B cell (primary cell): ENCODE results near the gene MYADML2. TPM values are rescaled to one million over a fixed set of nuclear protein-coding genes. Genes with fewer than 3 reads are reported as not detected.

ENCODE experiments used
- ATAC-seq: fragments of 200-7000 bp; cut with Tn5 transposase; one replicate; pipeline ENCODE4 v1.10.0; 2021; ENCODE audit warnings: low read depth, mild to moderate bottlenecking, moderate number of reproducible peaks, moderate library complexity
- CTCF ChIA-PET: fragments of 350-600 bp; sonication (Branson Sonifier 250); formaldehyde crosslinking; loops from one replicate; lab custom pipeline; 2021; ENCODE audit warnings: antibody characterized with exemption, inconsistent platforms; lab: Charles Lee
- POLR2A ChIA-PET: fragments of 350-600 bp; sonication (Branson Sonifier 250); formaldehyde crosslinking; loops from one replicate; lab custom pipeline; 2021; ENCODE audit warnings: antibody characterized with exemption; lab: Charles Lee
- DNase-seq: peaks from one replicate; pipeline ENCODE4 v3.0.0; 2013
- H2AFZ ChIP-seq: 2 replicates; pipeline ENCODE4 v1.6.1; 2012; ENCODE audit warnings: mild to moderate bottlenecking, low read depth, low read length; ENCODE audit not compliant: insufficient read depth, poor library complexity, severe bottlenecking
- H3K27ac ChIP-seq, 2 donors: 1 replicate in 1 of 2; 2 replicates in 1 of 2; pipeline ENCODE4 v1.5.1; 2012 to 2013; ENCODE audit warnings: low read length in 2 of 2, mild to moderate bottlenecking in 2 of 2, moderate library complexity in 1 of 2
- H3K27me3 ChIP-seq, 4 experiments: fragments of 200-600 bp in 1 of 4; sonication (generic) in 1 of 4; replicated peaks in 1 of 4; 1 replicate in 2 of 4; 2 replicates in 2 of 4; pipeline versions ENCODE4 v1.6.1 to v1.7.0; 2013 to 2016; ENCODE audit warnings: low read length in 3 of 4, mild to moderate bottlenecking in 2 of 4, mixed read lengths in 1 of 4, moderate library complexity in 1 of 4; ENCODE audit not compliant: insufficient read depth in 4 of 4, control insufficient read depth in 3 of 4; ENCODE audit errors: control extremely low read depth in 1 of 4
- H3K36me3 ChIP-seq, 2 experiments: replicated peaks in 1 of 2; 1 replicate in 1 of 2; 2 replicates in 1 of 2; pipeline versions ENCODE4 v1.6.1 to v1.7.1; 2013; ENCODE audit warnings: low read length in 1 of 2; ENCODE audit not compliant: insufficient read depth in 2 of 2, control insufficient read depth in 1 of 2; ENCODE audit errors: control extremely low read depth in 1 of 2, extremely low read depth in 1 of 2
- H3K4me1 ChIP-seq, 2 donors: fragments of 200-600 bp in 1 of 2; sonication (generic) in 1 of 2; 1 replicate in 1 of 2; 2 replicates in 1 of 2; pipeline versions ENCODE4 v1.5.1 to v1.6.1; 2013 to 2017; ENCODE audit warnings: low read length in 2 of 2; ENCODE audit not compliant: control insufficient read depth in 2 of 2, insufficient read depth in 2 of 2
- H3K4me2 ChIP-seq: replicated peaks from 2 replicates; pipeline ENCODE3; 2012; ENCODE audit warnings: mild to moderate bottlenecking, low read depth, low read length; ENCODE audit not compliant: poor library complexity, severe bottlenecking
- H3K4me3 ChIP-seq, 5 experiments: fragments of 200-600 bp in 1 of 5; sonication (generic) in 1 of 5; 1 replicate in 3 of 5; 2 replicates in 2 of 5; pipeline versions ENCODE4 v1.5.1 to v1.7.0; 2011 to 2016; ENCODE audit warnings: low read length in 4 of 5, mild to moderate bottlenecking in 4 of 5, low read depth in 2 of 5, control low read depth in 1 of 5, moderate library complexity in 1 of 5; ENCODE audit not compliant: insufficient read depth in 1 of 5; ENCODE audit errors: control extremely low read depth in 1 of 5, extremely low read depth in 1 of 5
- H3K79me2 ChIP-seq: fragments of 200-600 bp; sonication (generic); one replicate; pipeline ENCODE4 v1.6.0; 2016; ENCODE audit warnings: low read length; ENCODE audit not compliant: control insufficient read depth, insufficient read depth
- H3K9ac ChIP-seq: fragments of 200-600 bp; sonication (generic); 2 replicates; pipeline ENCODE4 v1.6.1; 2017; ENCODE audit warnings: mild to moderate bottlenecking, low read length, moderate library complexity
- H3K9me3 ChIP-seq, 3 donors: one replicate each; pipeline versions ENCODE4 v1.6.1 to v1.7.1; 2013; ENCODE audit warnings: low read length in 2 of 3; ENCODE audit not compliant: control insufficient read depth in 2 of 3, insufficient read depth in 1 of 3; ENCODE audit errors: control extremely low read depth in 1 of 3
- H4K20me1 ChIP-seq: 2 replicates; pipeline ENCODE4 v1.6.0; 2012; ENCODE audit warnings: mild to moderate bottlenecking, low read length; ENCODE audit not compliant: insufficient read depth, control insufficient read depth, poor library complexity, severe bottlenecking
- H3K27ac Mint-ChIP-seq: one replicate; pipeline ENCODE4 v1.8.0; 2021; ENCODE audit warnings: mixed read lengths
- H3K27me3 Mint-ChIP-seq: one replicate; pipeline ENCODE4 v1.8.0; 2021; ENCODE audit warnings: mixed read lengths
- H3K4me1 Mint-ChIP-seq: one replicate; pipeline ENCODE4 v1.8.0; 2021; ENCODE audit warnings: mixed read lengths
- H3K4me3 Mint-ChIP-seq: one replicate; pipeline ENCODE4 v1.8.0; 2021; ENCODE audit warnings: mixed read lengths
- H3K9me3 Mint-ChIP-seq: one replicate; pipeline ENCODE4 v1.8.0; 2022; ENCODE audit warnings: mixed read lengths; ENCODE audit not compliant: insufficient read depth
- EZH2 ChIP-seq: IDR thresholded peaks from 2 replicates; pipeline ENCODE4 v1.6.1; 2012; ENCODE audit warnings: borderline replicate concordance, low read depth, mild to moderate bottlenecking, moderate library complexity, low read length; ENCODE audit not compliant: insufficient read depth, poor library complexity, severe bottlenecking
- WGBS: methylation state at CpG from one replicate; pipeline ENCODE4 v1.1.5; 2013; ENCODE audit warnings: missing lambda C conversion rate; ENCODE audit not compliant: insufficient coverage; 5-methylcytosine and 5-hydroxymethylcytosine counted together
- intact Hi-C: fragments of 100-400 bp; cut with micrococcal nuclease; formaldehyde crosslinking; loops from one replicate; pipeline ENCODE4 v1.10.0; 2022
- polyA plus RNA-seq: library from polyadenylated mRNA; depleted of rRNA; stranded (reverse); fragments of >200 nt; gene quantifications from 2 replicates; pipeline ENCODE4 v1.2.3, GENCODE V29; 2012
- total RNA-seq, 2 donors: library from RNA; stranded (reverse); fragments of 120-200 nt in 1 of 2; gene quantifications; 1 replicate in 1 of 2; 2 replicates in 1 of 2; pipeline versions ENCODE4 v1.2.3 to v1.2.4, GENCODE V29; 2013 to 2022
- TF ChIP-seq, protein P1 (sequence below): fragments of 200-600 bp; IDR thresholded peaks from one replicate; pipeline ENCODE4 v1.8.0; 2022; ENCODE audit warnings: antibody characterized with exemption, mild to moderate bottlenecking

The MYADML2 gene
- total and polyA plus RNA-seq, 2 donors (not counting 1 experiment from before 2014, with no cell fraction given): not detected

DNA sequence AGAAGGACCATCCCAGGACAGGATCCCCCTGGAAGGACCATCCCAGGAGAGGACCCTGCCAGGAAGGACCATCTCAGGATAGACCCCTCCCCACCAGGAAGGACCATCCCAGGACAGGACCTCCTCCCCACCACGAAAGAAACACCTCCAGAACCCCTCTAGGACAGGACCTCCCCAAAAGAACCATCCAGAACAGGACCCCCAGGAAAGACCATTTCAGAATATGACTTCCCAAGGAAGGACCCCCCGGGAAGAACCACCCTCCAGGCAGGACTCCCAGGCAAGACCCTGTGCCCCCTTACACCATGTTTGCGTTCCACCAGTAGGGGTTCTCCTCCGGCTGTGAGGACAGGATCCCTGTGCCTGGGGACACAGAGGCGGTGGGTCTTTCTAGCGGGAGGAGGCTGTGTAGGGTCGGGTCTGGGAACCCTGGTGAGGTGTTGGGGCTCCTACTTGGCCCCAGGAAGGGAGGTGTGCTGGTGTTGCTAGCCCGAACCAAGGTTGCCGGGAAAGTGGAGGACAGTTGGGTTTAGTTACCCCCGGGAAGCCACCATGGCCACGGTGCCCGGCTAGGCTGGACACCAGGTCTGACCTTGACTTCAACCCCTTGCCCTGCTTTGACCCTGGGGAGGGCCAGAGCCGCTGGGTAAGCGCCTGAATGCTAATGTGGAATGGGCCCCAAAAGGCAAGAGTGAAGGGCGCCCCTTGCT lies 11.8 kb upstream of the MYADML2 start:
- intact Hi-C loops: loop anchor here (1.0 kb wide), 2 partner anchors 63 to 79 kb away; partner anchors contain the start of gene DCXR
- H3K27me3 Mint-ChIP-seq: peaks cover 21% of the 10 kb centered on the region
- H2AFZ ChIP-seq: peak overlapping the region; percentile 79
- H3K79me2 ChIP-seq: no peaks in the 10 kb centered on the region
- ChIA-PET CTCF (interaction anchor here (0.7 to 3.0 kb wide), 35 partner anchors 8 to 317 kb away, joined by 3 to 91 read pairs (median 5); partner anchors contain the start of genes ASPSCR1, CENPX, DCXR and FASN), POLR2A (no interaction called here)
- H3K4me2 ChIP-seq: peak overlapping the region; percentile 94
- no peaks in the 10 kb centered on the region for H3K9me3 Mint-ChIP-seq
- peak overlapping the region in 2 of 5 experiments; percentile 41 to 55 for H3K4me3 ChIP-seq
- H3K9me3 ChIP-seq: peaks cover 0 to 10% (median 0%) of the 10 kb centered on the region in 3 donors
- ATAC-seq (no peak), DNase-seq (no peak)
- 69% methylated on average over 14 of the region's 15 CpGs for WGBS
- no peaks in the 10 kb centered on the region for H4K20me1 ChIP-seq
- H3K27ac Mint-ChIP-seq: no peak overlapping the region
- H3K27ac ChIP-seq: no peak overlapping the region
- H3K9ac ChIP-seq: peak overlapping the region; percentile 59
- peaks cover 15 to 16% of the 10 kb centered on the region in 2 donors for H3K4me1 ChIP-seq
- peaks cover 1% of the 10 kb centered on the region for H3K4me1 Mint-ChIP-seq
- H3K36me3 ChIP-seq: no peaks in the 10 kb centered on the region
- peaks cover 0 to 58% (median 28%) of the 10 kb centered on the region in 4 experiments for H3K27me3 ChIP-seq
- peak overlapping the region; percentile 64 for H3K4me3 Mint-ChIP-seq
- TF ChIP-seq, protein P1, sequence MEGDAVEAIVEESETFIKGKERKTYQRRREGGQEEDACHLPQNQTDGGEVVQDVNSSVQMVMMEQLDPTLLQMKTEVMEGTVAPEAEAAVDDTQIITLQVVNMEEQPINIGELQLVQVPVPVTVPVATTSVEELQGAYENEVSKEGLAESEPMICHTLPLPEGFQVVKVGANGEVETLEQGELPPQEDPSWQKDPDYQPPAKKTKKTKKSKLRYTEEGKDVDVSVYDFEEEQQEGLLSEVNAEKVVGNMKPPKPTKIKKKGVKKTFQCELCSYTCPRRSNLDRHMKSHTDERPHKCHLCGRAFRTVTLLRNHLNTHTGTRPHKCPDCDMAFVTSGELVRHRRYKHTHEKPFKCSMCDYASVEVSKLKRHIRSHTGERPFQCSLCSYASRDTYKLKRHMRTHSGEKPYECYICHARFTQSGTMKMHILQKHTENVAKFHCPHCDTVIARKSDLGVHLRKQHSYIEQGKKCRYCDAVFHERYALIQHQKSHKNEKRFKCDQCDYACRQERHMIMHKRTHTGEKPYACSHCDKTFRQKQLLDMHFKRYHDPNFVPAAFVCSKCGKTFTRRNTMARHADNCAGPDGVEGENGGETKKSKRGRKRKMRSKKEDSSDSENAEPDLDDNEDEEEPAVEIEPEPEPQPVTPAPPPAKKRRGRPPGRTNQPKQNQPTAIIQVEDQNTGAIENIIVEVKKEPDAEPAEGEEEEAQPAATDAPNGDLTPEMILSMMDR: no peak

DNA sequence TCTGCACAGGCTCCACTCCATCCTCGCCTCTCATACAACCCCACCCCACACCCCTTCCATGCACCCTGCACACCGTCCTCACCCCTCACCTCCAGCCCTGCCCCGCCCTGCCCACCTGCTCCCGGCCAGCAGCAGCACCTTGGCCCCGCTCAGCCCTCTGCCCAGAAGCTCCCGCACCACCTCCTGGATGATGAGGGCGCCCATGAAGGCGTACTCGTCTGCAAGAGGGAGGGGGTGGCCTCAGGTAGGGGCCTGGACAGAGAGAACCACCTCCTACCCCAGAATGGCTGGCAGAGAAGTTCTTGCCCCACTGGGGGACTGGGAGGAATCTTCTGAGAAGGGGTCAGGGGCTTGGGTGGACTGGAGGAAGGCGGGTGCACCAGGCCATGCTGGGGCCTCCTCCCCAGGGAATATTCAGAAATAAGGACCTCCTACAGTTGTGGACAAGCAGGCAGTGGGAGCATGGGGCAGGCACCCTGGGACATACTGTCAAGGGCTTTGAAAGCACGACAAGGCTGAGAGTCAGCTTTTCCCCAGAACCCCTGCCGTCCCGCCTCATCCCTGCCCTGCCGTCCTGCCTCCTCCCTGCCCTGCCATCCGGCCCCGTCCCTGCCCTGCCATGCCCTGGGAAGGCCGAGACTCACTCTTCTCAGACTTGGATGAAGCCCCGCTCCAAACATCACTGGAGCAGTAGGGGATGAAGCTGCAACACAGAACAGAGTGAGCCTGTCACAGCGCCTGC lies 10.8 kb upstream of the MYADML2 start:
- Histone ChIP-seq H3K4me2 (no peak overlapping the region), H3K36me3 (no peaks in the 10 kb centered on the region), H3K27me3 (peaks cover 0 to 62% (median 28%) of the 10 kb centered on the region in 4 experiments), H3K4me3 (no peak overlapping the region), H2AFZ (no peak overlapping the region), H3K79me2 (no peaks in the 10 kb centered on the region), H3K27ac (no peak overlapping the region), H3K4me1 (peaks cover 15 to 16% of the 10 kb centered on the region in 2 donors), H3K9ac (no peak overlapping the region), H3K9me3 (peaks cover 0 to 10% (median 0%) of the 10 kb centered on the region in 3 donors), H4K20me1 (no peaks in the 10 kb centered on the region)
- DNase-seq (peak; percentile 22), ATAC-seq (no peak)
- 83% methylated on average over 18 of the region's 19 CpGs for WGBS
- no peak for TF ChIP-seq EZH2
- TF ChIP-seq, protein P1: no peak
- H3K4me3 Mint-ChIP-seq: peak overlapping the region; percentile 64
- peaks cover 21% of the 10 kb centered on the region for H3K27me3 Mint-ChIP-seq
- POLR2A ChIA-PET: no interaction called here
- no peaks in the 10 kb centered on the region for H3K9me3 Mint-ChIP-seq
- CTCF ChIA-PET: interaction anchor here (1.2 kb wide), 1 partner anchor 9 kb away, joined by 3 read pairs; no protein-coding TSS in a partner anchor
- H3K27ac Mint-ChIP-seq: no peak overlapping the region
- intact Hi-C loops: no loop called here
- peaks cover 1% of the 10 kb centered on the region for H3K4me1 Mint-ChIP-seq
